Stimulated activated CD4-positive, alpha-beta T cell treated with anti-CD3 and anti-CD28 coated beads, Interleukin-15, amount 100 ng/mL, for 24 hours (primary cell): ENCODE results near the gene SF1.
A peak's percentile ranks its signal among the peaks of the same experiment; 100 is the strongest.

ENCODE experiments used
- DNase-seq: peaks from one replicate; pipeline ENCODE4 v3.0.0-alpha.2; 2020

Gene SF1

GRCh38 chr11:64777449-64778222 lies 706 bp downstream of the SF1 start:
- DNase-seq: peak; percentile 84

DNA sequence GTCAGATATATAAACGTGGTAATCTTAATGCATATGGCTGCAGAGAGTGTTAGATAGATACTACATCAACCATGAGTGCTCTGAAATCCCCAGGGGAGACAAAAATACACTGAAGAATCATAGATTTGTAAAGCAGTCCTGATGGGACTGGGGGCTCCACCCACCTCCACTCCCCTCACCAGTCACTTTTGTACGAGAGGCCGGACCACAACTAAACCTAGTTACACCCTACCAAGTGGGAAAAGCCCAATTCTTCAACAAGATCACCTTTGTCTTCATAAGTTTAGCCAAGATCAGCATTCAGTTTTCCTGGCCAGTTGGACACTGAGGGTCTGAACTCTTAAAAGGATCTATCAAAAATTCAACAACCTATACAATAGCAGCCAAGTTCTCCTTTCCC lies 1.5 kb downstream of the SF1 start:
- DNase-seq: no peak

DNA sequence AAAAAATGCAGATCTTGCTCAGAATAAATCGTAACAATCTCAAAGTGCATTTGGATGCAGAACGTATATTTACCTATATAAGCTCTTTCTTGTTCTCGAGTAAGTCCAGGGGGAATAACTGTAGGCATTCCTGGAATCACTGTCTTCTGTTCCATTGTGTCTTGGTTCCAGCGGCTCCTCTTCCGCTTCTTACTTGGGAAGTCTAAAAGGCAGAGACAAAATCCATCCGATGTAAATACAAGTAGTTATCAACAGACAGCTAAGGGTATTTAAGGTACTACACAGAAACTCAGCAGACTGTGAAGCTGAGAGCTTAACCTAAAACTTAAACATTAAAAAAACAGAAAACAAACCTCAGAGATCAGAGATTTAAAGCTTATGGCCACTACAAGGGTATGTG lies 1.9 kb downstream of the SF1 start:
- DNase-seq: no peak

DNA sequence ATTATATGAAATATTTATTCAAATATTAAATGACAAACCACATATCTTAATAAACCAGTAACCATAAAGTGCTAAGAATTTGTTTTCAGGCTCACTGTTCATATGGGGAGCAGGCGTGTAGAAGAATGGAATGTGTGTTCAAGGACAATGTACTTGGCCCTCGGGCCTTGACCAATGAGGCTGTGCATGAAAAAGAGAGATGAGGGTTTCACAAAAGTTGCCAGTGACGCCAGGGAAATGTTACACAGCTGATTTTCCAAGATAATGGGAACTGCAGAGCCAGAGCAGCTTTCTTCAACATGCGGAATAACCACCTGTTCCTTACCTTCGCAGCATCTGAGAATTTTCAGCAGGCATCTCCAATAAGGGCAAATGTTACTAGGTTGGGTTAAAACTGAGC lies 4.2 kb downstream of the SF1 start:
- no peak for DNase-seq

- DNase-seq: no peak
These were observed 5.9 kb downstream of the SF1 start for GRCh38 chr11:64772303-64773018.

DNA sequence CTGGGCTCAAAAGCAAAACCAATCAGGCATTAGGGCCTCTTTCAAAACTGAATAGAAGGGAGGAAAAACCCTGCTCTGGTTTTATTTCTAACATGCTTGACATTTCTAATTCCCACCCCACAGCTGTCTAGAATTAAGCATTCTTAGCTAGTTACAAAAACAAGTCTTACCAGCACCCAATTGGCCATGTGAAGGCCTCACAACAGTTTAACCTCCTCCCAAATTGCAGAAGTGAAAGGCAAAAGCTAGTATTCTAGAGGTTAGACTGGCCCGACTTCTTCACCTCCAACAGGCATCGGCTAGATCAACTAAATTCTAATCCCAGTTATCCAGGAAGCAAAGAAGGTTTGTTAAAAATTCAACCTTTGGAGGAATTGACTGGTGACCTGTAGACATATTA lies 6.5 kb downstream of the SF1 start:
- no peak for DNase-seq

- no peak for DNase-seq
These were observed 8.2 kb downstream of the SF1 start for GRCh38 chr11:64770120-64770519.

DNA sequence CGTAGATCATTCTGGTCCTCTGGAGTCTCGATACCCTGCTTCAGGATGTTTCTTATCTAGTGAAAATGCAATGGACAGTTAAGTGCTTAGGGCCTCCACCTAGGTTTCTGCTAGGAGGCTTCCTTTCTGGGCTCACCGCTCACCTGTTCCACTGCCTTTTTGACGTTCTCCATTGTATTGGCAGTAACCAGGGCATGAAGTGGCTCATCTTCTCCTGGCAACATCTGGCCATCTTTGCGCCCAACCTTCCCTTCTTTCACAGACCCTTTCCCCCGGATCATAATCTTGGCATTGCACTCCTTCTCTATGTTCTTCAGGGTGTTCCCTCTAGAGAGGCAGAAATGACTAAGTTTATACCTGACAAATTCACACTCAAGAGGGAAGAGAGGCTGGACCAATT lies 9.1 kb downstream of the SF1 start:
- DNase-seq: no peak

- DNase-seq: no peak
These were observed 10.0 kb downstream of the SF1 start for GRCh38 chr11:64768300-64768694.

- DNase-seq: peak; percentile 88
These were observed 10.7 kb downstream of the SF1 start for GRCh38 chr11:64767344-64768299.

DNA sequence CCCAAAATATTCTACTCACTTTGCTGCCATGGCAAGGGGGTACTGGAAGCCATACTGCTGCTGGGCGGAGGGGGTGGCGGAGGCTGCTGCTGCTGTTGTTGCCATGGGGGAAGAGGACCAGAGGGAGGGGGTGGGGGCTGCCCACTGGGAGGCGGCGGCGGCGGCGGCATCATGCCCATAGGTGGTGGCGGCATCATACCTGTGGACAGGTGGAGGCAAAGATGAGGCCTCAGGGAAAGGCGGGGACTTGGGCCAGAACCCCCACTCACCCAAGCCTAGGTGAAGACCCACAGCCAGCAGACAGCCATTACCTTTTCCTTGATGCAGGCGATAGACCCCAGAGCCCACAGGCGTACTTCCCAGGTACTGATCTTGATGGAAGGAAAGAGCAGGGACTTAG lies 11.5 kb downstream of the SF1 start:
- no peak for DNase-seq

GRCh38 chr11:64765851-64766665 lies 12.3 kb downstream of the SF1 start:
- peak; percentile 26 for DNase-seq

DNA sequence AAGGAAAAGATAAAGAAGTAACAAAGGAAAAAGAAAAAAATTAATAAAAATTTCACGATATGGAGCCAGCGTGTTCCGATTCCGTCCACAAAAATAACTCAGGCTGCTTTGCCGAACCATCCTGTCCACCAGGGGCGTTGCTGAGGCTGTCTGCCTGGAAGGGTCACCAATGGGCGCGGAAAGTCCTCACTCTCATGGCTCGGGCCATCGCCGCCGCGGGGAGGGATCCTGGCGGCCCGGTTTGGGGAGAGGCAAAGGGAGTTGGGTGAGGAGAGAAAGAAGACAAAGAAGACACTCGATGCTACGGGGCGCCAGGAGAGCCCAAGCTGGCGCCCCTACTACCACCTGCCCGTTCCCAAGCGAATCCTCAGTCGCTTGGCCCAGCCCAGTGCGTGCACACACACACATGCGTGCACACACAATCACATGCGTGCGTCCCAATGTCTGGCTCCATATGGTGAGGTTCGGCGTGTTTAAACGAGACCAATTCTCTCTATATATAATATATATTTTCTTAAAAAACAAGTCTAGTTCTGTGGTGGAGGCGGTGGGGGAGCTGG lies 13.0 kb downstream of the SF1 start:
- DNase-seq: no peak

DNA sequence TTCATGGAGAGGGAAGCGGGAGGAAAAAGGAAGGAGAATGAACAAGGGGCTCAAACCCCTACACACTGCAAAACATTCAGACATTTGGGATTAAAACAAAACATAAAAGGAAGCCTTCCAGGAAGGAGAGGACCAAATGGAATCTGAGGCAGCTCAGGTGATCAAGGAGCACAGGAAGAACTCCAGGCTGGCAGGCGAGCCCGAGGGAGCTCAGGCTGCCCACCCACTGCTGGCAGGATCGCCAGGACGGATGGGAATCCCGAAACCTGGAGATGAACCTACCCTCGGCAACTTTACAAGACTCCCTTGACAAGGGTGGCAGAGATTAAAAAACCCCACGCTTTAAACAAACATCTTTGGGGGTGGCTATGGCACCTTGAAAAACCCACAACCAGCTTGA lies 13.6 kb downstream of the SF1 start:
- DNase-seq: no peak

GRCh38 chr11:64764040-64764611 lies 14.2 kb downstream of the SF1 start:
- DNase-seq: peak; percentile 38

DNA sequence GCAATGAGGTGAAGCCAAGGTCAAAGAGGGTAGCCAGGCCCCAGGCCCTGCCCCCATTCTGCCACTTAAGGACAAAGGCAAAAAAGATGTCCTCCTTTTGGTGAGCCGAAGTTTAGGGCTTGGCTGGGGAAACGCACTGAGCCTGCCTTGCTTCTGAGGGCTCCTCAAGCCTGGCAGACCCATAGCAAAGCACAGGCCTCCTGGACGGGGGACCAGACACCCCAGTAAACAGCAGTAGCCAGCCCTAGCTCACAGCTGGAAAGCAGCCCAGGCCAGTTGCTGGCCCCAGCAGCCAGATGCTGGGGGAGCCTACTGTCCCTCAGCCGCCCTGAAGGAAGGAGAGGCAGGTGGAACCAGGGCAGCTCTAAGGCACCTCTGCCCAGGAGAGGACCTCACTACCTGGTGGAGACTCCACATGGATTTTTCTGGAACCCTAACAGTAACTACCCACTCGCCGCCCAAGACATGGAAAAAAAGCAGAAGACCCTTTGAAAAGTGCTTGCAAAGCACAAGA lies 14.8 kb downstream of the SF1 start:
- DNase-seq: no peak

- peak; percentile 20 for DNase-seq
These were observed 15.4 kb downstream of the SF1 start for GRCh38 chr11:64762674-64763525.

DNA sequence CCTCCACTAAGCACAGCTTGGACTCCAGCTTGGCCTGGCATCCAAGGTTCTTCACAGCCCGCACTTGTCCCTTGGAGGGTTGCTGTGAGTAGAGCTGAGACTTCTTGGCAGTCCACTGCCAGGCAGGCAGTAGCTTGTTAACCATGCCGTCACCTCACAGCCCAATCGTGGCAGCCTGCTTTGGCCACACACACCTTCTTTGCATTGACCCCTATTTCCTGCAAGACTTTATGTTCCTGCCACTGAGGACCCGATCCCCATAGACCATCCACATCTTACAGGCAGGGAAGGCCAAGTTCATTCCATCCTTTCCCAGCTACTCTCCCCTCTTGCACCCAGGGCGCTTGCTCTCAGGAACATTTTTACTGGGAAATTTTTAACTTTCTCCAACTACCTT lies 16.1 kb downstream of the SF1 start:
- DNase-seq: peak; percentile 28

GRCh38 chr11:64760759-64761420 lies 17.5 kb downstream of the SF1 start:
- DNase-seq: no peak
